ENCODE results near the gene ETV4. TPM values are rescaled to one million over a fixed set of nuclear protein-coding genes. Genes with fewer than 3 reads are reported as not detected.
A peak's percentile ranks its signal among the peaks of the same experiment; 100 is the strongest.

The ETV4 gene
- total and polyA plus RNA-seq, 2 of the 13 experiments (the other 11 are each of a cell fraction or from before 2014, with no cell fraction given), result 128 to 330 TPM

DNA sequence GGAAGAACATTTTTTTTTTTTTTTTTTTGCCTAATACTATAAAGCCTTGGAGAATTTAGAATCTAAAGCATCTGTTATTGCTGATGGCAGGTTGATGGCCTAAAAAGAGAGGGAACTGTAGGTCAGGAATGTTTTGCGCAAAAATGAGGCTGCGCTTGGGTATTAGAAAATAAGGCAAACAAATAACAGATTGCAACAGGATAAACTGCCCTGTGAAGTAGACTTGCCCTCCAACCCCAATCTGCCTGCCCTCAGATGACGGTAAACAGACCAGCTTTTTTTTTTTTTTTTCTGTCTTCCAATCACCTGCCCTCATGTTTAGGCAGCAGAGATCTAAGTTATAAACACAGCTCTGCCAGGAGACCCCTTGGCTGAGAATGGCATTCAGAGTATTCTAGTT, 66.2 kb downstream of the ETV4 start (continued):
- TF ChIP-seq, protein P1, sequence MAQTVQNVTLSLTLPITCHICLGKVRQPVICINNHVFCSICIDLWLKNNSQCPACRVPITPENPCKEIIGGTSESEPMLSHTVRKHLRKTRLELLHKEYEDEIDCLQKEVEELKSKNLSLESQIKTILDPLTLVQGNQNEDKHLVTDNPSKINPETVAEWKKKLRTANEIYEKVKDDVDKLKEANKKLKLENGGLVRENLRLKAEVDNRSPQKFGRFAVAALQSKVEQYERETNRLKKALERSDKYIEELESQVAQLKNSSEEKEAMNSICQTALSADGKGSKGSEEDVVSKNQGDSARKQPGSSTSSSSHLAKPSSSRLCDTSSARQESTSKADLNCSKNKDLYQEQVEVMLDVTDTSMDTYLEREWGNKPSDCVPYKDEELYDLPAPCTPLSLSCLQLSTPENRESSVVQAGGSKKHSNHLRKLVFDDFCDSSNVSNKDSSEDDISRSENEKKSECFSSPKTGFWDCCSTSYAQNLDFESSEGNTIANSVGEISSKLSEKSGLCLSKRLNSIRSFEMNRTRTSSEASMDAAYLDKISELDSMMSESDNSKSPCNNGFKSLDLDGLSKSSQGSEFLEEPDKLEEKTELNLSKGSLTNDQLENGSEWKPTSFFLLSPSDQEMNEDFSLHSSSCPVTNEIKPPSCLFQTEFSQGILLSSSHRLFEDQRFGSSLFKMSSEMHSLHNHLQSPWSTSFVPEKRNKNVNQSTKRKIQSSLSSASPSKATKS (CRISPR knock-in tag; IDR thresholded peaks at IDR 0.05), result no peak
- TF ChIP-seq, protein P2, sequence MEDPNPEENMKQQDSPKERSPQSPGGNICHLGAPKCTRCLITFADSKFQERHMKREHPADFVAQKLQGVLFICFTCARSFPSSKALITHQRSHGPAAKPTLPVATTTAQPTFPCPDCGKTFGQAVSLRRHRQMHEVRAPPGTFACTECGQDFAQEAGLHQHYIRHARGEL (CRISPR knock-in tag; IDR thresholded peaks at IDR 0.05), result no peak
- TF ChIP-seq HES4 (CRISPR knock-in tag; IDR thresholded peaks at IDR 0.05; ENCODE audit: borderline replicate concordance) (no peak), KAT2B (IDR thresholded peaks at IDR 0.05; ENCODE audit: borderline replicate concordance, low read depth, low read length) (no peak), ZNF883 (CRISPR knock-in tag; IDR thresholded peaks at IDR 0.05; ENCODE audit: not compliant biosample characterization) (no peak), NR2F2 (IDR thresholded peaks at IDR 0.05; ENCODE audit: borderline replicate concordance, low read depth) (peak; percentile 99), HIVEP1 (CRISPR knock-in tag; IDR thresholded peaks at IDR 0.05) (no peak), ZNF772 (CRISPR knock-in tag; IDR thresholded peaks at IDR 0.05) (no peak), ATRX (CRISPR knock-in tag; IDR thresholded peaks at IDR 0.05; ENCODE audit: borderline replicate concordance) (no peak), ZNF746 (CRISPR knock-in tag; IDR thresholded peaks at IDR 0.05) (peak; percentile 47; the same call in 1 of the 2 replicates), SIN3A (IDR thresholded peaks at IDR 0.05; ENCODE audit: borderline replicate concordance, low read depth, low read length) (no peak), ZSCAN21 (CRISPR knock-in tag; IDR thresholded peaks at IDR 0.05; ENCODE audit: borderline replicate concordance) (no peak), ARHGAP35 (CRISPR knock-in tag; IDR thresholded peaks at IDR 0.05; ENCODE audit: borderline replicate concordance) (no peak), POGZ (CRISPR knock-in tag; IDR thresholded peaks at IDR 0.05) (peak; percentile 45), NFE2 (CRISPR knock-in tag; IDR thresholded peaks at IDR 0.05) (no peak), SIX4 (CRISPR knock-in tag; IDR thresholded peaks at IDR 0.05) (no peak; the same call in 1 of the 2 replicates), KDM3A (CRISPR knock-in tag; IDR thresholded peaks at IDR 0.05; ENCODE audit: low read depth) (peak; percentile 72; the same call in 1 of the 2 replicates)
- TF ChIP-seq, protein P3, sequence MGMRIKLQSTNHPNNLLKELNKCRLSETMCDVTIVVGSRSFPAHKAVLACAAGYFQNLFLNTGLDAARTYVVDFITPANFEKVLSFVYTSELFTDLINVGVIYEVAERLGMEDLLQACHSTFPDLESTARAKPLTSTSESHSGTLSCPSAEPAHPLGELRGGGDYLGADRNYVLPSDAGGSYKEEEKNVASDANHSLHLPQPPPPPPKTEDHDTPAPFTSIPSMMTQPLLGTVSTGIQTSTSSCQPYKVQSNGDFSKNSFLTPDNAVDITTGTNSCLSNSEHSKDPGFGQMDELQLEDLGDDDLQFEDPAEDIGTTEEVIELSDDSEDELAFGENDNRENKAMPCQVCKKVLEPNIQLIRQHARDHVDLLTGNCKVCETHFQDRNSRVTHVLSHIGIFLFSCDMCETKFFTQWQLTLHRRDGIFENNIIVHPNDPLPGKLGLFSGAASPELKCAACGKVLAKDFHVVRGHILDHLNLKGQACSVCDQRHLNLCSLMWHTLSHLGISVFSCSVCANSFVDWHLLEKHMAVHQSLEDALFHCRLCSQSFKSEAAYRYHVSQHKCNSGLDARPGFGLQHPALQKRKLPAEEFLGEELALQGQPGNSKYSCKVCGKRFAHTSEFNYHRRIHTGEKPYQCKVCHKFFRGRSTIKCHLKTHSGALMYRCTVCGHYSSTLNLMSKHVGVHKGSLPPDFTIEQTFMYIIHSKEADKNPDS (CRISPR knock-in tag; IDR thresholded peaks at IDR 0.05), result no peak
- TF ChIP-seq, protein P4, sequence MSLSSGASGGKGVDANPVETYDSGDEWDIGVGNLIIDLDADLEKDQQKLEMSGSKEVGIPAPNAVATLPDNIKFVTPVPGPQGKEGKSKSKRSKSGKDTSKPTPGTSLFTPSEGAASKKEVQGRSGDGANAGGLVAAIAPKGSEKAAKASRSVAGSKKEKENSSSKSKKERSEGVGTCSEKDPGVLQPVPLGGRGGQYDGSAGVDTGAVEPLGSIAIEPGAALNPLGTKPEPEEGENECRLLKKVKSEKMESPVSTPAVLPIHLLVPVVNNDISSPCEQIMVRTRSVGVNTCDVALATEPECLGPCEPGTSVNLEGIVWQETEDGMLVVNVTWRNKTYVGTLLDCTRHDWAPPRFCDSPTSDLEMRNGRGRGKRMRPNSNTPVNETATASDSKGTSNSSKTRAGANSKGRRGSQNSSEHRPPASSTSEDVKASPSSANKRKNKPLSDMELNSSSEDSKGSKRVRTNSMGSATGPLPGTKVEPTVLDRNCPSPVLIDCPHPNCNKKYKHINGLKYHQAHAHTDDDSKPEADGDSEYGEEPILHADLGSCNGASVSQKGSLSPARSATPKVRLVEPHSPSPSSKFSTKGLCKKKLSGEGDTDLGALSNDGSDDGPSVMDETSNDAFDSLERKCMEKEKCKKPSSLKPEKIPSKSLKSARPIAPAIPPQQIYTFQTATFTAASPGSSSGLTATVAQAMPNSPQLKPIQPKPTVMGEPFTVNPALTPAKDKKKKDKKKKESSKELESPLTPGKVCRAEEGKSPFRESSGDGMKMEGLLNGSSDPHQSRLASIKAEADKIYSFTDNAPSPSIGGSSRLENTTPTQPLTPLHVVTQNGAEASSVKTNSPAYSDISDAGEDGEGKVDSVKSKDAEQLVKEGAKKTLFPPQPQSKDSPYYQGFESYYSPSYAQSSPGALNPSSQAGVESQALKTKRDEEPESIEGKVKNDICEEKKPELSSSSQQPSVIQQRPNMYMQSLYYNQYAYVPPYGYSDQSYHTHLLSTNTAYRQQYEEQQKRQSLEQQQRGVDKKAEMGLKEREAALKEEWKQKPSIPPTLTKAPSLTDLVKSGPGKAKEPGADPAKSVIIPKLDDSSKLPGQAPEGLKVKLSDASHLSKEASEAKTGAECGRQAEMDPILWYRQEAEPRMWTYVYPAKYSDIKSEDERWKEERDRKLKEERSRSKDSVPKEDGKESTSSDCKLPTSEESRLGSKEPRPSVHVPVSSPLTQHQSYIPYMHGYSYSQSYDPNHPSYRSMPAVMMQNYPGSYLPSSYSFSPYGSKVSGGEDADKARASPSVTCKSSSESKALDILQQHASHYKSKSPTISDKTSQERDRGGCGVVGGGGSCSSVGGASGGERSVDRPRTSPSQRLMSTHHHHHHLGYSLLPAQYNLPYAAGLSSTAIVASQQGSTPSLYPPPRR (CRISPR knock-in tag; IDR thresholded peaks at IDR 0.05; ENCODE audit: borderline replicate concordance), result peak; percentile 98
- TF ChIP-seq, protein P5, sequence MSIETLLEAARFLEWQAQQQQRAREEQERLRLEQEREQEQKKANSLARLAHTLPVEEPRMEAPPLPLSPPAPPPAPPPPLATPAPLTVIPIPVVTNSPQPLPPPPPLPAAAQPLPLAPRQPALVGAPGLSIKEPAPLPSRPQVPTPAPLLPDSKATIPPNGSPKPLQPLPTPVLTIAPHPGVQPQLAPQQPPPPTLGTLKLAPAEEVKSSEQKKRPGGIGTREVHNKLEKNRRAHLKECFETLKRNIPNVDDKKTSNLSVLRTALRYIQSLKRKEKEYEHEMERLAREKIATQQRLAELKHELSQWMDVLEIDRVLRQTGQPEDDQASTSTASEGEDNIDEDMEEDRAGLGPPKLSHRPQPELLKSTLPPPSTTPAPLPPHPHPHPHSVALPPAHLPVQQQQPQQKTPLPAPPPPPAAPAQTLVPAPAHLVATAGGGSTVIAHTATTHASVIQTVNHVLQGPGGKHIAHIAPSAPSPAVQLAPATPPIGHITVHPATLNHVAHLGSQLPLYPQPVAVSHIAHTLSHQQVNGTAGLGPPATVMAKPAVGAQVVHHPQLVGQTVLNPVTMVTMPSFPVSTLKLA (IDR thresholded peaks at IDR 0.05), result no peak
